ENCODE data around the gene IQCK.

Gene IQCK

GRCh38 chr16:19751478-19752385 is 33.7 kb downstream of the IQCK start:
- no peaks in the 10 kb centered on the region for H3K9me3 Mint-ChIP-seq
- H3K27ac Mint-ChIP-seq: no peak overlapping the region
- no peaks in the 10 kb centered on the region for H3K36me3 Mint-ChIP-seq (ENCODE audit: low read depth)
- no peaks in the 10 kb centered on the region for H3K4me1 Mint-ChIP-seq (ENCODE audit: low read depth)
- no peaks in the 10 kb centered on the region for H3K27me3 Mint-ChIP-seq
- H3K4me3 Mint-ChIP-seq: no peak overlapping the region

DNA sequence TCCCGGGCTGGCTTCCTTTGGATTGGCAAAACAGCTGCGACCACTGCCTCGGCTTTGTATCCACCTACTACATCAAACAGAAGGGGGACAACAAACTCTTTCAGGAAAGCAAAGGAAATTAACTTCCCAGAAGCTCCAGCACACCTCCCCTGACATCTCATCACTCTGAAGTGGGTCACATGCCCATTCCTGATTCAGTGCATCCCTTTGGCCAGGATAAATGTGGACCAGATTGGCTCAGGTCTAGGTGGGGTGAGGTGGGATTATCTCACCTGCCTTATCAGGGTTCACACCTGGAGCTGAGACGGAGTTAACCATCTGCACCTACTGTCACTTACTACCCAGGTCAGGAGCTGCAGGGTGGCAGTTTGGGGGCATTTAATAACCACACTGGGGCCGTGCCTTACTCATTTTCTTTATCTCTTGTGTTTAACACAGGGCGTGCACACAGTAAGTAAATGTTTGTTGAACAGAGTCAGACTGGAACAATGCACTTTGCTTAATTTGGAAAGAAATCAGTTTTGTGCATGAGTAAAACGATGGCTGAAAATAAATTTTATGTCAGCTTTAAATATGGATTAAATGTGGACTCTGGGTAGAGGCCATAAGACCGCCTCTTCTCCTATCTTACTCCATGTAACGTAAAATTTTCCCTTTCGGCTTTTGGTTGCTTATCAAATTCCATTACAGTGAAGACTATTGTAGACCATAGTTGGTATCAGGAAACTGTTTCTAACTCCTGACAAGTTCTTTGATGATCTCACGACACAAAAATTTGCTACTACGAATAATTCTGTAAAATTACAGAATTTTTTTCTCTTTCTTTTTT is 36.0 kb downstream of the IQCK start:
- Mint-ChIP-seq H3K4me3 (no peak overlapping the region), H3K27ac (no peak overlapping the region), H3K4me1 (ENCODE audit: low read depth) (no peaks in the 10 kb centered on the region), H3K27me3 (no peaks in the 10 kb centered on the region), H3K36me3 (ENCODE audit: low read depth) (no peaks in the 10 kb centered on the region), H3K9me3 (no peaks in the 10 kb centered on the region)

DNA sequence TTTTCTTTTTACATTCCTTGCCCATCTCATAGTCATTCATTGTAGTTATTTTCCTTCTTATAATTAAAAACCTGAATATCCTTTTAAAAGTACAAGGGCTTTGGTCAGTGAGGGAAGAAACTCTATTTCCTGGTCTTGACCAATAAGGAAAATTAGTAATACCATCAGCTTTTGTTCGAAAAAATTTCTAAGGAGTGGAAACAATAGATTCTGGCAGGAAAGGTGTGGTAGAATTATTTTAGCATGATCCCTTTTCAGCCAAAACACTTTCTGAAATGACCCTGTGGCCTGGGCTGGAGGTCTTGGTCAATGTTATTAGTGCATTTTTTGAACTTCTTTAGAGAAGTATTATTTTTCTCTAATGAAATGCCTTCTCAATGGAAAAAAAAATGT is 36.6 kb downstream of the IQCK start:
- Mint-ChIP-seq H3K36me3 (ENCODE audit: low read depth) (no peaks in the 10 kb centered on the region), H3K4me1 (ENCODE audit: low read depth) (no peaks in the 10 kb centered on the region), H3K4me3 (no peak overlapping the region), H3K9me3 (no peaks in the 10 kb centered on the region), H3K27ac (no peak overlapping the region), H3K27me3 (no peaks in the 10 kb centered on the region)

- H3K27ac Mint-ChIP-seq: no peak overlapping the region
- no peak overlapping the region for H3K4me3 Mint-ChIP-seq
Measured at GRCh38 chr16:19755268-19755667, 37.2 kb downstream of the IQCK start.

DNA sequence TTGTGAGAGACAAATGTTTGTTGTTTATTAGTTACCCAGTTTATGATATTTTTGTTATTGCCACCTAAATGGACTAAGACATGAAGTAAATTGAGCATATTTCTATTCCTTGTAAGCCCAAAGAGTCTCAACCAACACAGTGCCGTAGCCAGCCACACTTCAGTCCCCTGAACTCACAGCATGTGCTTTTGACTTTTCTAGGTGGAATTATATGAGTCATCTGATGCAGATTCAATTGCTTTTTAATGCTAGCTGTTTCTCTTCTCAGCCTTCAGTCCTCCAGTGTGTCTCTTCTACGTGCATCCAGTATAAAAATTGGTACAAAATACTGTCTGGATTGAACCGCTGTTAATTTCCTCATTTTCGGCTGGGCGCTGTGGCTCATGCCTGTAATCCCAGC is 39.0 kb downstream of the IQCK start:
- no peaks in the 10 kb centered on the region for H3K9me3 Mint-ChIP-seq
- H3K27ac Mint-ChIP-seq: no peak overlapping the region
- H3K27me3 Mint-ChIP-seq: no peaks in the 10 kb centered on the region
- H3K4me3 Mint-ChIP-seq: no peak overlapping the region
- no peaks in the 10 kb centered on the region for H3K4me1 Mint-ChIP-seq (ENCODE audit: low read depth)
- no peaks in the 10 kb centered on the region for H3K36me3 Mint-ChIP-seq (ENCODE audit: low read depth)

More at GRCh38 chr16:19755268-19755667, 37.2 kb downstream of the IQCK start:
- no peaks in the 10 kb centered on the region for H3K4me1 Mint-ChIP-seq (ENCODE audit: low read depth)
- H3K36me3 Mint-ChIP-seq (ENCODE audit: low read depth): no peaks in the 10 kb centered on the region
- H3K9me3 Mint-ChIP-seq: no peaks in the 10 kb centered on the region
- no peaks in the 10 kb centered on the region for H3K27me3 Mint-ChIP-seq

DNA sequence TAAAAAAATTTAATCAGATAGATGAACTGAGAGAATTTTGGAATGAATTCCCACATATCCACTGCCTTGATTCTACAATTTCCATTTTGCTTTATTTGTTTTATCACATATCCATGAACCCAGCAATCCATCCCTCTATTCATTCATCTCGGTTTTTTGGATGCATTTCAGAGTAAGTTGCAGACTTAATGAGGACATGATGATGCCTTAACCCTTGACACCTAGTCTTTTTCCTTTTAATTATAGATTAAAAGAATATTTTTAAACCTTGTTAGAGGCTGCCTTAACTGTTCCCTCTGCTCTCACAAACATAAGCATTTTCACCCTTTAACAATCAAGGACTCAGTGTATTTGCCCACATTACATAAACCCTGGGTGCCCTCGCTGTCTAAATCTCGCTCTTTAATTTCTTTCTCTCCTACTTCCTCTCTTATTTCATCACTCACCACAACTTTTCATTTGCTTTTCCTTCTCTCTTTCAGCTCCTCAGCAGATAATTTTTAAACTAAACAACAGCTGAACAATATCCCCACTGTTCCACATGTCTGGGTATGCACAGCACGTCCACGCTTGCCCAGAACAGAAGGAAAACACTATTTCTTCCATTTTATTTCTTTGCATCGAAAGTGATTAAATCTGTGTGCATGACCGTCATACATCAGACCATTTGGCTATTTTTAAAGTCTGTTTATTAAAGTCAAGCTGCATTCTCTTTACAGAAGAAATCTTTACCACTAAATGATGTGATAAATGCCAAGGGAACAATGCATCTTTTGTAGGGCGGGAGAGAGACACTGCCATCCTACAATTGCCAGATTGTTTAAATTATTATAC is 39.9 kb downstream of the IQCK start:
- no peaks in the 10 kb centered on the region for H3K4me1 Mint-ChIP-seq (ENCODE audit: low read depth)
- H3K9me3 Mint-ChIP-seq: no peaks in the 10 kb centered on the region
- H3K27me3 Mint-ChIP-seq: no peaks in the 10 kb centered on the region
- no peak overlapping the region for H3K4me3 Mint-ChIP-seq
- no peaks in the 10 kb centered on the region for H3K36me3 Mint-ChIP-seq (ENCODE audit: low read depth)
- H3K27ac Mint-ChIP-seq: no peak overlapping the region

GRCh38 chr16:19760356-19761060 is 42.4 kb downstream of the IQCK start:
- H3K36me3 Mint-ChIP-seq (ENCODE audit: low read depth): no peaks in the 10 kb centered on the region
- no peak overlapping the region for H3K27ac Mint-ChIP-seq
- H3K9me3 Mint-ChIP-seq: no peaks in the 10 kb centered on the region
- H3K27me3 Mint-ChIP-seq: no peaks in the 10 kb centered on the region
- H3K4me1 Mint-ChIP-seq (ENCODE audit: low read depth): no peaks in the 10 kb centered on the region
- H3K4me3 Mint-ChIP-seq: no peak overlapping the region

GRCh38 chr16:19765860-19766553 is 47.9 kb downstream of the IQCK start:
- no peak overlapping the region for H3K4me3 Mint-ChIP-seq
- H3K4me1 Mint-ChIP-seq (ENCODE audit: low read depth): no peaks in the 10 kb centered on the region
- H3K36me3 Mint-ChIP-seq (ENCODE audit: low read depth): peaks cover 6% of the 10 kb centered on the region
- peaks cover 10% of the 10 kb centered on the region for H3K9me3 Mint-ChIP-seq
- H3K27ac Mint-ChIP-seq: no peak overlapping the region
- H3K27me3 Mint-ChIP-seq: no peaks in the 10 kb centered on the region

DNA sequence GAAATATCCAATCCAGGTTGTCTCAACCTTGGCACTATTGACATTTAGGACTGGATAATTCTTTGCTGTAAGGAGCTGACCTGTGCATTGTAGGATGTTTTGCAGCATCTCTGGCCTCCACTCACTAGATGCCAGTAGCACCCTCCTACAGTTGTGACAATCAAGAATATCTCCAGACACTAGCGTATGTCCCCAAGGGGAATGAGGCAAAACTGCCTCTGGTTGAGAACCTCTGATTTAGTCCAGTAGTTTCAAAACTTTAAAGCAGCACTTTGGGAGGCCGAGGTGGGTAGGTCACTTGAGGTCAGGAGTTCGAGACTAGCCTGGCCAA is 48.4 kb downstream of the IQCK start:
- peaks cover 10% of the 10 kb centered on the region for H3K9me3 Mint-ChIP-seq
- H3K27me3 Mint-ChIP-seq: no peaks in the 10 kb centered on the region
- H3K4me3 Mint-ChIP-seq: no peak overlapping the region
- H3K36me3 Mint-ChIP-seq (ENCODE audit: low read depth): peaks cover 6% of the 10 kb centered on the region
- H3K27ac Mint-ChIP-seq: no peak overlapping the region
- H3K4me1 Mint-ChIP-seq (ENCODE audit: low read depth): no peaks in the 10 kb centered on the region

- Mint-ChIP-seq H3K36me3 (ENCODE audit: low read depth) (peaks cover 6% of the 10 kb centered on the region), H3K4me1 (ENCODE audit: low read depth) (no peaks in the 10 kb centered on the region), H3K9me3 (peaks cover 10% of the 10 kb centered on the region), H3K27ac (no peak overlapping the region), H3K27me3 (no peaks in the 10 kb centered on the region), H3K4me3 (no peak overlapping the region)
Measured at GRCh38 chr16:19766988-19767387, 48.9 kb downstream of the IQCK start.

DNA sequence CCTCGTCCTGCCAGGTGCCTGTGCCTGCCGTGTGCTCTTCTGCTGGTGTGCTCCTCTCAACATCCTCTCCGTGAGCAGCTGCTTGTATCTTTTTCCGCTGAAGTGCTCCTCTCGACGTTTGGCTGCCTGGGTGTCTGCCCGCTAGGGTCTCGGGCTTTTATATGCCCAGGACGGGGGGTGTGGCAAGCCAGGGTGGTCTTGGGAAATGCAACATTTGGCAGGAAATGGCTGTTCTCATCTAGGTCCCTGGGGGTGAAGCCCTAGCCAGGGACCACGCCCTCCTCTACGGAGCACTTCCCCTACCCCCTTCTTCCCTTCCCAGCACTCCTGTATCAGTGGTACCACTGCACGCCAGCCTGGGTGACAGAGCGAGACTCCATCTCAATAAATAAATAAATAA is 49.4 kb downstream of the IQCK start:
- Mint-ChIP-seq H3K36me3 (ENCODE audit: low read depth) (peaks cover 6% of the 10 kb centered on the region), H3K4me1 (ENCODE audit: low read depth) (no peaks in the 10 kb centered on the region), H3K4me3 (no peak overlapping the region), H3K27me3 (no peaks in the 10 kb centered on the region), H3K27ac (no peak overlapping the region), H3K9me3 (peaks cover 10% of the 10 kb centered on the region)

GRCh38 chr16:19769239-19769638 is 51.2 kb downstream of the IQCK start:
- H3K27ac Mint-ChIP-seq: no peak overlapping the region
- peaks cover 6% of the 10 kb centered on the region for H3K36me3 Mint-ChIP-seq (ENCODE audit: low read depth)
- no peaks in the 10 kb centered on the region for H3K4me1 Mint-ChIP-seq (ENCODE audit: low read depth)
- H3K4me3 Mint-ChIP-seq: no peak overlapping the region
- H3K27me3 Mint-ChIP-seq: no peaks in the 10 kb centered on the region
- H3K9me3 Mint-ChIP-seq: peaks cover 10% of the 10 kb centered on the region

- Mint-ChIP-seq H3K4me1 (ENCODE audit: low read depth) (no peaks in the 10 kb centered on the region), H3K4me3 (no peak overlapping the region), H3K27ac (no peak overlapping the region), H3K9me3 (peaks cover 10% of the 10 kb centered on the region), H3K27me3 (no peaks in the 10 kb centered on the region), H3K36me3 (ENCODE audit: low read depth) (peaks cover 6% of the 10 kb centered on the region)
Measured at GRCh38 chr16:19771040-19771439, 53.0 kb downstream of the IQCK start.

GRCh38 chr16:19771796-19772195 is 53.7 kb downstream of the IQCK start:
- H3K36me3 Mint-ChIP-seq (ENCODE audit: low read depth): peaks cover 6% of the 10 kb centered on the region
- no peak overlapping the region for H3K27ac Mint-ChIP-seq
- H3K9me3 Mint-ChIP-seq: peaks cover 10% of the 10 kb centered on the region
- H3K27me3 Mint-ChIP-seq: no peaks in the 10 kb centered on the region
- H3K4me3 Mint-ChIP-seq: no peak overlapping the region
- no peaks in the 10 kb centered on the region for H3K4me1 Mint-ChIP-seq (ENCODE audit: low read depth)

All from stimulated activated naive CD8-positive, alpha-beta T cell treated with anti-CD3 and anti-CD28 coated beads, Interleukin-15, Interleukin-2, amounts not matched to agents 100 ng/mL and 50 ng/mL, for 24 hours (primary cell).